ENCODE measurements around the gene TLK1. TPM values are rescaled to one million over a fixed set of nuclear protein-coding genes. Genes with fewer than 3 reads are reported as not detected.

Gene TLK1
- total and polyA plus RNA-seq, 12 donors = 5.8 to 41.8 (median 31.1) TPM

DNA sequence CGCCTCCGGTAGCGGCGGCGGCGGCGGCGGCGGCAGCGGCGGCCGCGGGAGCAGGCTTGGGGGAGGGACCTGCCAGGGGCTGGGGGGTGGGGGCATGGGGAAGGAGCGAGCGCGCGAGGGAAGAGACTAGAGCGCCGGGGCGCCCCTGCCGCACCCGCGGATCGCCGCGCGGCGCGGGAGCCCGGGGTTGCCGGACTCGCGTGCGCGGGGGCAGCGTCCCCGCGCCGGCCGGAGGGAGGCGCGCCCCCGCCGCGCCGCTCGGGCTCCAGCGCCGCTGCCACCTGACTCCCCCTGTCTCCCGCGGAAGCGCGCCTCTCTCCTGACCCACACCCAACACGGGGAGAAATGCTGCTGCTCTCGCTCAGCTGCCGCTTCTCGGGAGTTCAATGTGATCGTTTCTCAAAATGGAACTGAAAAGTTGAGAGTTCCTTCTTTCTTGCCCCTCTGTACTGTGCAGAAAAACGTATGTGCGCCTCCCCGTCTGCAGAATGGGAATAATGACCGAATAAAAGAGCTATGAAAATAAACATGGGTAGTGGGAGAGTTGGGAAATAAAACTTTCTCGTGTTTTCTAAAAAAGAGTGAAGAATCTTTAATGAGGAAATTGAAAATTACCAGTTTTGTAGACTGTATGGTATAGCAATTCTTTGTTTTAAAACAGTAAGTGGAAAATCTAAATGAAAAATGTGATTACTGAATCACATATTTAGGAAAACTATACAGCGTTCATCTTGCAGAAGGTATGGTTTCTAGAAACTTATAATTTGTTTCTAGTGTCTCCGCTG is 455 bp upstream of the TLK1 start:
- Histone ChIP-seq H3K4me3 (peak overlapping the region; percentile 63 to 88 (median 80)), H3K36me3 (no peaks in the 10 kb centered on the region), H3K27ac (peak overlapping the region; percentile 90 to 96 (median 93)), H3K27me3 (no peaks in the 10 kb centered on the region), H3K9me3 (no peaks in the 10 kb centered on the region), H3K4me1 (peaks cover 0 to 46% (median 14%) of the 10 kb centered on the region in 9 donors)
- intact Hi-C loops (cut with DNase I) = loop anchor here in 7 of 10 donors (1.0 to 10.0 kb wide), 10 partner anchors 104 to 274 kb away; partner anchors contain the start of genes DCAF17 (in 3 of the 7), METTL8 (in 3 of the 7) and GORASP2 (in 1 of the 7)
- DNase-seq (peak; percentile 67 to 77), ATAC-seq (peak; percentile 75 to 84 (median 81))
- peak in 2 of 9 donors; percentile 13 to 14 for TF ChIP-seq CTCF (IDR thresholded peaks at IDR 0.05)
- 2% methylated on average over 39 to 65 of the region's 65 CpGs for WGBS, 2 donors

- DNase-seq = peak in 1 of 2 donors; percentile 51
- WGBS, 2 donors = 0% methylated on average over 33 to 38 of the region's 38 CpGs
- Histone ChIP-seq H3K27ac (peak overlapping the region; percentile 90 to 96 (median 93)), H3K4me1 (peaks cover 0 to 58% (median 17%) of the 10 kb centered on the region in 9 donors), H3K27me3 (no peaks in the 10 kb centered on the region), H3K9me3 (no peaks in the 10 kb centered on the region), H3K36me3 (no peaks in the 10 kb centered on the region), H3K4me3 (peak overlapping the region; percentile 63 to 88 (median 80))
- peak; percentile 25 to 78 (median 63) for ATAC-seq
- TF ChIP-seq CTCF (IDR thresholded peaks at IDR 0.05) = peak in 7 of 9 donors; percentile 35 to 69 (median 54)
- intact Hi-C loops (cut with DNase I) = loop anchor here in 9 of 10 donors (1.0 to 10.0 kb wide), 12 partner anchors 75 to 275 kb away; partner anchors contain the start of genes DCAF17 (in 3 of the 9), METTL8 (in 3 of the 9) and GORASP2 (in 1 of the 9)
These were observed 1.1 kb downstream of the TLK1 start for GRCh38 chr2:171159372-171160118.

DNA sequence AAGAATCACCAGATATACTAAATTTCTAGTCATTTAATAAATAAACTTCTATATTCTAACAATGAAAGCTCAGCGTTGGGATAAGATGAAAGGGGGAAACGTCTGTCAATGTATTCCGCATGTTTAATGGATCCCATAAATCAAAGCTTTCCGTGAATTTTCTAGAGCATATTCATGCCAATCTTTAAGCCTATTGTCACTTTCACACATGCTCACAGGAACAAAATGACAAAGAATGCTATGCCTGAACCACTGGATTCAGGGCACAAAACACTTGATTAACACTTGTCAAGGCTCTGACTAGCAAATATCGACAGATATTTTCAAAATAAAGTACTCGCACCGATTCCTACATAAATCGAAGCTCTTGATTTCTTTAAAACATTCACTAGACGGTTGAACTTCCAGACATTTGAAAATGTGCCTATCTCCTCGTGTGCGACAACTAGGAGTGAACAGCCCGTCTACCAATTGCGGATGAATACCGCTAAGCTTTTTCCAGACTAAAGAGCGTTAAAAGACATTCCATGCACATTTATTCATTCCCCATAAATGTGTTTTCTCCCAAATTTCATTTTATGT is 1.8 kb downstream of the TLK1 start:
- Histone ChIP-seq H3K9me3 (no peaks in the 10 kb centered on the region), H3K4me3 (peak overlapping the region; percentile 63 to 88 (median 80)), H3K27me3 (no peaks in the 10 kb centered on the region), H3K36me3 (no peaks in the 10 kb centered on the region), H3K27ac (peak overlapping the region in 5 of 10 donors; percentile 93 to 96 (median 94)), H3K4me1 (peaks cover 0 to 64% (median 23%) of the 10 kb centered on the region in 9 donors)
- WGBS, 2 donors = 12 to 13% methylated on average over 15 of the region's 15 CpGs
- ATAC-seq (peak in 2 of 8 donors; percentile 1 to 32), DNase-seq (no peak)
- intact Hi-C loops (cut with DNase I) = loop anchor here in 5 of 10 donors (2.0 to 10.0 kb wide), 4 partner anchors 74 to 256 kb away; no protein-coding TSS in a partner anchor
- TF ChIP-seq CTCF (IDR thresholded peaks at IDR 0.05) = no peak

All from heart right ventricle (tissue), 16 donors.